ENCODE results near the gene YPEL2. TPM values are rescaled to one million over a fixed set of nuclear protein-coding genes. Genes with fewer than 3 reads are reported as not detected.

Gene YPEL2
- total and polyA plus RNA-seq, 7 experiments from 2014 or later = 10.6 to 52.0 (median 38.4) TPM

DNA sequence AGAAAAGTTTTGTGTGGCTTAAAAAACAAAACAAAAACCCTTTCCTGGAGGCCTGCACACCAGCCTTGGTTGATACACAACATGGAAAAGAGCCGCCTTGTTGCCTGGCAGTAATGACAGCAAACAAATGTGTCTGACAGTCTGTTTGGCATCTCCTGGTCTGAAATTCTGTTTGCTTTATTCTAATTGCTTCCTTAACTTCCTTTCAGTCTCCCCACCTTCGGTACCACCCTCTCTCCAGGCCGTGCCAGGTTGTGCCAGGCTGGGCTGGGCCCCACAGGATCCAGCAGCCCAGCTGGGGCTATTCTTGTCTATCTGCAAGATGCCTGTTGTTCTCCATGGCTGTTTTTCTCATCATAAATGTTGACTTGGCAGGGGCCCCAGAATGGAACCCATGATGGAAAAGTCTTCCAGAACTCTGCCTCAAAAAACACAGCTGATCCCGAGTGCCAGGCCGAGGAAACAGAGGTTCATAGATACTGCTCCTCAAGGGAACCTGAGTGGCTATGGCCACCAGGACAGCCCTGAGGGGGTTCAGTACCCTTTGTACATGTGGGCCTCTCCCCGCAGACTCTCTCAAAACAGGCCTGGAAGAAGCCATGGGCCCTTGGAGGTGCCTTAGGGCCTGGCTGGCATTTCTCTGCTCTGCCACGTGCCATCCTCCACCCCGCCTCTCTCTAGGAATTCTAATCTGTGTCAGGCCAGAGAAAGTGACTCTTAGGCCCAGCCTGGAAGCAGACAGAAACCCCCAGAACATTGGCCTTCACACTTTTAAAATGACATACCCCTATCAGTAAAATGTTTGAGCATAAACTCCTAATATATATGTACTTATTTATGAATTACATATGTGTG, 50.5 kb downstream of the YPEL2 start:
- POLR2A ChIA-PET = interaction anchor here (2.6 kb wide), 1 partner anchor 49 kb away, joined by 9 read pairs; no protein-coding TSS in a partner anchor

DNA sequence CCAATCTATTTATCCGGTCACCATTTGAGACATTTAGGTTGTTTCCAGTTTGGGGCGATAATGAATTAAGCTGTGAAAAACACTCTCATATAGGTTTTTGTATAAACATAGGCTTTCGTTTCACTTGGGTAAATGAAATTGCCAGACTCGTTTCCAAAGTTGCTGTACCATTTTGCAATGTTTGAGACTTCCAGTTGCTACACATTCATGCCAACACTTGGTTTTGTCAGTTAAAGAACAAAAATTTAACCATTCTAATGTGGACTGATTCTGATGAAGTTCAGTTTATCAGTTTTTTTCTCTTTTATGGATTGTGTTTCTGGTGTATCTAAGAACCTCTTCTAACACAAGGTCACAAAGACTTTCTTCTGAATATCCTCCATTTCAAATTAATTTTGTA, 52.4 kb downstream of the YPEL2 start:
- ChIA-PET CTCF (no interaction called here), POLR2A (no interaction called here)
- ATAC-seq = no peak
- Mint-ChIP-seq H3K4me1 (peaks cover 10 to 49% (median 42%) of the 10 kb centered on the region in 7 donors), H3K36me3 (peaks cover 0 to 8% (median 4%) of the 10 kb centered on the region in 5 donors), H3K4me3 (no peak overlapping the region), H3K9me3 (no peaks in the 10 kb centered on the region), H3K27me3 (no peaks in the 10 kb centered on the region), H3K27ac (no peak overlapping the region)
- DNase-seq = no peak
- Histone ChIP-seq H3K4me1 (ENCODE audit: control insufficient read depth in 2 of 2, insufficient read depth in 2 of 2, low read length in 2 of 2) (peaks cover 0 to 10% of the 10 kb centered on the region in 2 donors), H3K27ac (ENCODE audit: low read depth, low read length) (no peak overlapping the region), H3K9me3 (ENCODE audit: control insufficient read depth in 2 of 3, low read length in 3 of 3) (no peaks in the 10 kb centered on the region), H3K4me3 (ENCODE audit: low read length) (no peak overlapping the region), H3K27me3 (ENCODE audit: control insufficient read depth in 2 of 2, insufficient read depth in 2 of 2, low read length in 2 of 2) (no peaks in the 10 kb centered on the region), H3K36me3 (ENCODE audit: control insufficient read depth in 2 of 3, insufficient read depth in 3 of 3, low read length in 3 of 3) (peaks cover 0 to 10% (median 0%) of the 10 kb centered on the region in 3 experiments)
- intact Hi-C loops (cut with micrococcal nuclease) = no loop called here

More for the DNA sequence above, 50.5 kb downstream of the YPEL2 start:
- H3K9me3 ChIP-seq (ENCODE audit: control insufficient read depth in 2 of 3, low read length in 3 of 3) = no peaks in the 10 kb centered on the region
- no peak for DNase-seq
- no peak for ATAC-seq
- no peaks in the 10 kb centered on the region for H3K36me3 ChIP-seq (ENCODE audit: control insufficient read depth in 2 of 3, insufficient read depth in 3 of 3, low read length in 3 of 3)
- H3K27me3 ChIP-seq (ENCODE audit: control insufficient read depth in 2 of 2, insufficient read depth in 2 of 2, low read length in 2 of 2) = no peaks in the 10 kb centered on the region
- H3K27ac ChIP-seq (ENCODE audit: low read depth, low read length) = no peak overlapping the region
- Mint-ChIP-seq H3K4me1 (peaks cover 15 to 59% (median 40%) of the 10 kb centered on the region in 7 donors), H3K27me3 (no peaks in the 10 kb centered on the region), H3K9me3 (no peaks in the 10 kb centered on the region), H3K27ac (peak overlapping the region in 5 of 9 donors; percentile 53 to 76 (median 68)), H3K4me3 (no peak overlapping the region), H3K36me3 (peaks cover 0 to 7% (median 3%) of the 10 kb centered on the region in 5 donors)
- intact Hi-C loops (cut with micrococcal nuclease) = no loop called here
- no peak overlapping the region for H3K4me3 ChIP-seq (ENCODE audit: low read length)
- CTCF ChIA-PET = no interaction called here
- peaks cover 0 to 10% of the 10 kb centered on the region in 2 donors for H3K4me1 ChIP-seq (ENCODE audit: control insufficient read depth in 2 of 2, insufficient read depth in 2 of 2, low read length in 2 of 2)

GRCh38 chr17:59387351-59388068, 56.1 kb downstream of the YPEL2 start:
- Mint-ChIP-seq H3K36me3 (peaks cover 0 to 30% (median 9%) of the 10 kb centered on the region in 5 donors), H3K27me3 (no peaks in the 10 kb centered on the region), H3K4me1 (peaks cover 5 to 28% (median 19%) of the 10 kb centered on the region in 7 donors), H3K9me3 (no peaks in the 10 kb centered on the region), H3K4me3 (no peak overlapping the region), H3K27ac (peak overlapping the region in 3 of 9 donors; percentile 0 to 53 (median 45))
- DNase-seq (no peak), ATAC-seq (no peak)
- Histone ChIP-seq H3K27ac (ENCODE audit: low read depth, low read length) (no peak overlapping the region), H3K4me1 (ENCODE audit: control insufficient read depth in 2 of 2, insufficient read depth in 2 of 2, low read length in 2 of 2) (no peaks in the 10 kb centered on the region), H3K9me3 (ENCODE audit: control insufficient read depth in 2 of 3, low read length in 3 of 3) (no peaks in the 10 kb centered on the region), H3K36me3 (ENCODE audit: control insufficient read depth in 2 of 3, insufficient read depth in 3 of 3, low read length in 3 of 3) (peaks cover 0 to 37% (median 4%) of the 10 kb centered on the region in 3 experiments), H3K4me3 (ENCODE audit: low read length) (no peak overlapping the region), H3K27me3 (ENCODE audit: control insufficient read depth in 2 of 2, insufficient read depth in 2 of 2, low read length in 2 of 2) (no peaks in the 10 kb centered on the region)
- intact Hi-C loops (cut with micrococcal nuclease) = no loop called here
- ChIA-PET POLR2A (no interaction called here), CTCF (no interaction called here)

GRCh38 chr17:59388069-59388556, 56.7 kb downstream of the YPEL2 start:
- ChIA-PET POLR2A (no interaction called here), CTCF (no interaction called here)
- no peak for DNase-seq
- Histone ChIP-seq H3K4me3 (ENCODE audit: low read length) (no peak overlapping the region), H3K27ac (ENCODE audit: low read depth, low read length) (no peak overlapping the region), H3K9me3 (ENCODE audit: control insufficient read depth in 2 of 3, low read length in 3 of 3) (no peaks in the 10 kb centered on the region), H3K36me3 (ENCODE audit: control insufficient read depth in 2 of 3, insufficient read depth in 3 of 3, low read length in 3 of 3) (peaks cover 0 to 37% (median 4%) of the 10 kb centered on the region in 3 experiments), H3K27me3 (ENCODE audit: control insufficient read depth in 2 of 2, insufficient read depth in 2 of 2, low read length in 2 of 2) (no peaks in the 10 kb centered on the region), H3K4me1 (ENCODE audit: control insufficient read depth in 2 of 2, insufficient read depth in 2 of 2, low read length in 2 of 2) (no peaks in the 10 kb centered on the region)
- H3K36me3 Mint-ChIP-seq = peaks cover 0 to 34% (median 10%) of the 10 kb centered on the region in 5 donors
- H3K27me3 Mint-ChIP-seq = no peaks in the 10 kb centered on the region
- H3K4me3 Mint-ChIP-seq = no peak overlapping the region
- no peak for ATAC-seq
- no peaks in the 10 kb centered on the region for H3K9me3 Mint-ChIP-seq
- intact Hi-C loops (cut with micrococcal nuclease) = no loop called here
- H3K27ac Mint-ChIP-seq = peak overlapping the region in 3 of 9 donors; percentile 7 to 53 (median 41)
- H3K4me1 Mint-ChIP-seq = peaks cover 7 to 28% (median 19%) of the 10 kb centered on the region in 7 donors

DNA sequence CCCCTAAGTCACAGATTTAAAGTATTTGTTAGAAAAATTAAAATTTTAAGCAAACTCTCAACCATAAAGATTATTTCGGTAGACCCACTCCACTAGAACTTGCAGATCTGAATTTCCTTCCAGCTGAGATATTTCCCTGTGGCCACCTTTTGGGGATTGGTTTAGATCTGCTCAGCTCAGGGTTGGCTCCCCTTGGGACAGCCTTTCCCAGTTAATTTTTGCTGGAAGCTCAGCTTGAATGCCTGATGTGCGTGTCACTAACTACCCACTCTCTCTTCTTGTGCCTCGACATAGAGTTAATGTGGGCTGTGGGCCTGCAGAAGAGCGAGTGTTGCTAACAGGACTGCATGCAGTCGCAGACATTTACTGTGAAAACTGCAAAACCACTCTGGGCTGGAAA, 57.6 kb downstream of the YPEL2 start:
- Histone ChIP-seq H3K36me3 (ENCODE audit: control insufficient read depth in 2 of 3, insufficient read depth in 3 of 3, low read length in 3 of 3) (peaks cover 0 to 37% (median 4%) of the 10 kb centered on the region in 3 experiments), H3K27ac (ENCODE audit: low read depth, low read length) (no peak overlapping the region), H3K9me3 (ENCODE audit: control insufficient read depth in 2 of 3, low read length in 3 of 3) (no peaks in the 10 kb centered on the region), H3K4me1 (ENCODE audit: control insufficient read depth in 2 of 2, insufficient read depth in 2 of 2, low read length in 2 of 2) (no peaks in the 10 kb centered on the region), H3K4me3 (ENCODE audit: low read length) (no peak overlapping the region), H3K27me3 (ENCODE audit: control insufficient read depth in 2 of 2, insufficient read depth in 2 of 2, low read length in 2 of 2) (no peaks in the 10 kb centered on the region)
- peak overlapping the region in 3 of 9 donors; percentile 21 to 72 (median 41) for H3K27ac Mint-ChIP-seq
- H3K27me3 Mint-ChIP-seq = no peaks in the 10 kb centered on the region
- H3K4me1 Mint-ChIP-seq = peaks cover 7 to 24% (median 15%) of the 10 kb centered on the region in 7 donors
- no peak for DNase-seq
- no peak overlapping the region for H3K4me3 Mint-ChIP-seq
- H3K9me3 Mint-ChIP-seq = no peaks in the 10 kb centered on the region
- H3K36me3 Mint-ChIP-seq = peaks cover 0 to 34% (median 10%) of the 10 kb centered on the region in 5 donors
- no peak for ATAC-seq
- CTCF ChIA-PET = interaction anchor here (1.0 kb wide), 1 partner anchor 34 kb away, joined by 3 read pairs; no protein-coding TSS in a partner anchor
- intact Hi-C loops (cut with micrococcal nuclease) = no loop called here
- POLR2A ChIA-PET = no interaction called here

- H3K36me3 Mint-ChIP-seq = peaks cover 0 to 34% (median 15%) of the 10 kb centered on the region in 5 donors
- H3K9me3 Mint-ChIP-seq = no peaks in the 10 kb centered on the region
- Histone ChIP-seq H3K9me3 (ENCODE audit: control insufficient read depth in 2 of 3, low read length in 3 of 3) (no peaks in the 10 kb centered on the region), H3K27me3 (ENCODE audit: control insufficient read depth in 2 of 2, insufficient read depth in 2 of 2, low read length in 2 of 2) (no peaks in the 10 kb centered on the region), H3K27ac (ENCODE audit: low read depth, low read length) (no peak overlapping the region), H3K4me3 (ENCODE audit: low read length) (no peak overlapping the region), H3K4me1 (ENCODE audit: control insufficient read depth in 2 of 2, insufficient read depth in 2 of 2, low read length in 2 of 2) (no peaks in the 10 kb centered on the region), H3K36me3 (ENCODE audit: control insufficient read depth in 2 of 3, insufficient read depth in 3 of 3, low read length in 3 of 3) (peaks cover 0 to 41% (median 4%) of the 10 kb centered on the region in 3 experiments)
- no peaks in the 10 kb centered on the region for H3K27me3 Mint-ChIP-seq
- ATAC-seq = no peak
- DNase-seq = no peak
- POLR2A ChIA-PET = interaction anchor here (1.0 kb wide), 1 partner anchor 62 kb away, joined by 3 read pairs; no protein-coding TSS in a partner anchor
- CTCF ChIA-PET = interaction anchor here (1.3 kb wide), 1 partner anchor 62 kb away, joined by 4 read pairs; no protein-coding TSS in a partner anchor
- peak overlapping the region in 2 of 9 donors; percentile 33 to 45 for H3K27ac Mint-ChIP-seq
- intact Hi-C loops (cut with micrococcal nuclease) = no loop called here
- no peak overlapping the region for H3K4me3 Mint-ChIP-seq
- H3K4me1 Mint-ChIP-seq = peaks cover 3 to 15% (median 9%) of the 10 kb centered on the region in 7 donors
Measured at GRCh38 chr17:59391021-59391420, 59.6 kb downstream of the YPEL2 start.
